Skin of body (tissue), 2 donors: ENCODE results near the gene TERT. TPM values are rescaled to one million over a fixed set of nuclear protein-coding genes. Genes with fewer than 3 reads are reported as not detected.

Experiments
- DNase-seq: peaks from one replicate; lab custom pipeline; 2025; lab: John Stamatoyannopoulos, UW
- total RNA-seq: library from RNA; depleted of rRNA; stranded (reverse); fragments of >200 nt; gene quantifications from one replicate; pipeline ENCODE4 v1.2.3, GENCODE V29; 2014

TERT gene
- total RNA-seq, 1 donor from 2014 or later = not detected

- DNase-seq = no peak
These were observed 74.5 kb downstream of the TERT start for GRCh38 chr5:1220351-1220750.

- no peak for DNase-seq
These were observed 75.1 kb downstream of the TERT start for GRCh38 chr5:1219768-1220100.

- no peak for DNase-seq
These were observed 75.6 kb downstream of the TERT start for GRCh38 chr5:1219098-1219767.

- no peak for DNase-seq
These were observed 76.4 kb downstream of the TERT start for GRCh38 chr5:1218351-1219080.

GRCh38 chr5:1217596-1218206, 77.2 kb downstream of the TERT start:
- DNase-seq = no peak

GRCh38 chr5:1216918-1217295, 78.0 kb downstream of the TERT start:
- no peak for DNase-seq

- DNase-seq = no peak
These were observed 78.5 kb downstream of the TERT start for GRCh38 chr5:1216211-1216917.

- DNase-seq = no peak
These were observed 79.4 kb downstream of the TERT start for GRCh38 chr5:1215320-1216096.

- DNase-seq = no peak
These were observed 80.0 kb downstream of the TERT start for GRCh38 chr5:1214936-1215220.

- DNase-seq = no peak
These were observed 80.5 kb downstream of the TERT start for GRCh38 chr5:1214163-1214935.

GRCh38 chr5:1213508-1214162, 81.2 kb downstream of the TERT start:
- no peak for DNase-seq

- DNase-seq = no peak
These were observed 82.0 kb downstream of the TERT start for GRCh38 chr5:1212881-1213280.

GRCh38 chr5:1212271-1212670, 82.6 kb downstream of the TERT start:
- DNase-seq = no peak

GRCh38 chr5:1211701-1212100, 83.2 kb downstream of the TERT start:
- DNase-seq = no peak

GRCh38 chr5:1210832-1211251, 84.0 kb downstream of the TERT start:
- no peak for DNase-seq

GRCh38 chr5:1209896-1210776, 84.7 kb downstream of the TERT start:
- DNase-seq = no peak

- DNase-seq = no peak
These were observed 85.4 kb downstream of the TERT start for GRCh38 chr5:1209489-1209852.

- no peak for DNase-seq
These were observed 86.0 kb downstream of the TERT start for GRCh38 chr5:1208743-1209488.
